Neural cell (in vitro differentiated cells): ENCODE measurements around the gene CRYBA1. TPM values are rescaled to one million over a fixed set of nuclear protein-coding genes. Genes with fewer than 3 reads are reported as not detected.

Experiments used
- H2AFZ ChIP-seq: fragments of 200-600, 300-800 bp; sonication (generic), shearing (Covaris generic); 2 replicates; pipeline ENCODE4 v1.6.0; 2014; ENCODE audit warnings: low read depth, mild to moderate bottlenecking, antibody characterized with exemption, low read length, moderate library complexity
- H3F3A ChIP-seq: fragments of 200-600 bp; shearing (Covaris generic); 2 replicates; pipeline ENCODE4 v1.6.1; 2016; ENCODE audit warnings: mild to moderate bottlenecking, moderate library complexity, mixed read lengths, antibody characterized with exemption, low read length; ENCODE audit not compliant: insufficient read depth, poor library complexity, severe bottlenecking
- H3K27ac ChIP-seq: fragments of 200-600, 300-800 bp; sonication (generic), shearing (Covaris generic); 2 replicates; pipeline ENCODE4 v1.5.1; 2014; ENCODE audit warnings: mild to moderate bottlenecking, low read length, moderate library complexity
- H3K27me3 ChIP-seq: fragments of 300-800, 200-600 bp; sonication (generic), shearing (Covaris generic); 2 replicates; pipeline ENCODE4 v1.6.0; 2014; ENCODE audit warnings: mild to moderate bottlenecking, low read depth, low read length, moderate library complexity; ENCODE audit not compliant: insufficient read depth
- H3K36me3 ChIP-seq: fragments of 300-800, 200-600 bp; sonication (generic), shearing (Covaris generic); 2 replicates; pipeline ENCODE4 v1.5.1; 2014; ENCODE audit warnings: mild to moderate bottlenecking, antibody characterized with exemption, low read length, moderate library complexity; ENCODE audit not compliant: insufficient read depth
- H3K4me2 ChIP-seq: fragments of 300-800, 200-600 bp; sonication (generic), shearing (Covaris generic); 2 replicates; pipeline ENCODE4 v1.6.0; 2014; ENCODE audit warnings: mild to moderate bottlenecking, low read length
- H3K4me3 ChIP-seq: fragments of 300-800, 200-600 bp; sonication (generic), shearing (Covaris generic); 2 replicates; pipeline ENCODE4 v1.5.1; 2014; ENCODE audit warnings: mild to moderate bottlenecking, low read length, moderate library complexity
- H3K79me2 ChIP-seq: fragments of 200-600 bp; shearing (Covaris generic); replicated peaks from 2 replicates; pipeline ENCODE4 v1.6.0; 2014; ENCODE audit warnings: mild to moderate bottlenecking, low read length, moderate library complexity; ENCODE audit not compliant: insufficient read depth
- H3K9ac ChIP-seq: fragments of 300-800, 200-600 bp; sonication (generic), shearing (Covaris generic); 2 replicates; pipeline ENCODE4 v1.6.1; 2016; ENCODE audit warnings: mild to moderate bottlenecking, low read length, mixed read lengths
- H3K9me2 ChIP-seq: fragments of 200-600 bp; shearing (Covaris generic); 2 replicates; pipeline ENCODE4 v1.6.1; 2016; ENCODE audit warnings: mild to moderate bottlenecking, low read length, mixed read lengths; ENCODE audit not compliant: insufficient read depth
- H3K9me3 ChIP-seq: fragments of 200-600, 300-800 bp; sonication (generic), shearing (Covaris generic); 2 replicates; pipeline ENCODE4 v1.6.1; 2016; ENCODE audit warnings: mild to moderate bottlenecking, mixed run types, low read length, moderate library complexity, mixed read lengths
- H4K20me1 ChIP-seq: fragments of 200-600 bp; shearing (Covaris generic); 2 replicates; pipeline ENCODE4 v1.6.1; 2016; ENCODE audit warnings: mild to moderate bottlenecking, mixed run types; ENCODE audit not compliant: insufficient read depth
- EP300 ChIP-seq: fragments of 450-650 bp; conservative IDR thresholded peaks from 2 replicates; pipeline ENCODE4 v1.6.1; 2014; ENCODE audit warnings: antibody characterized with exemption, mild to moderate bottlenecking, moderate library complexity; ENCODE audit not compliant: poor library complexity, severe bottlenecking
- EZH2 ChIP-seq: fragments of 200-600, 300-800 bp; shearing (Covaris generic), sonication (generic); IDR thresholded peaks from 2 replicates; pipeline ENCODE4 v1.6.1; 2014; ENCODE audit warnings: antibody characterized with exemption, low read length, borderline replicate concordance, mild to moderate bottlenecking; ENCODE audit not compliant: insufficient read depth, poor library complexity, severe bottlenecking
- MXI1 ChIP-seq: fragments of 450-650 bp; conservative IDR thresholded peaks from 2 replicates; pipeline ENCODE4 v1.6.1; 2014; ENCODE audit warnings: antibody characterized with exemption, mild to moderate bottlenecking; ENCODE audit not compliant: poor library complexity, severe bottlenecking
- POLR2AphosphoS5 ChIP-seq: IDR thresholded peaks from 2 replicates; pipeline ENCODE4 v1.6.1; 2012
- RAD21 ChIP-seq: fragments of 450-650 bp; conservative IDR thresholded peaks from 2 replicates; pipeline ENCODE4 v1.6.1; 2014; ENCODE audit warnings: antibody characterized with exemption, mild to moderate bottlenecking, moderate library complexity
- SMC3 ChIP-seq: fragments of 450-650 bp; conservative IDR thresholded peaks from 2 replicates; pipeline ENCODE4 v1.6.1; 2014; ENCODE audit warnings: antibody characterized with exemption, mild to moderate bottlenecking, moderate library complexity; ENCODE audit not compliant: poor library complexity
- TAF1 ChIP-seq: IDR thresholded peaks from 2 replicates; pipeline ENCODE4 v1.6.1; 2012; ENCODE audit warnings: low read depth
- polyA plus RNA-seq: library from polyadenylated mRNA; depleted of rRNA; stranded (reverse); fragments of >200 nt; gene quantifications from 2 replicates; pipeline ENCODE4 v1.2.3, GENCODE V29; 2014
- TF ChIP-seq, protein P1 (sequence below): IDR thresholded peaks from 2 replicates; pipeline ENCODE4 v1.6.1; 2012; ENCODE audit warnings: borderline replicate concordance
- TF ChIP-seq, protein P2 (sequence below): fragments of 450-650 bp; IDR thresholded peaks from 2 replicates; pipeline ENCODE4 v1.5.1; 2014; ENCODE audit warnings: antibody characterized with exemption, mild to moderate bottlenecking, moderate library complexity; ENCODE audit not compliant: poor library complexity, severe bottlenecking

The CRYBA1 gene
- polyA plus RNA-seq, 1 donor from 2014 or later: not detected

GRCh38 chr17:29215174-29215573 is 31.5 kb upstream of the CRYBA1 start:
- H3K9me3 ChIP-seq: no peaks in the 10 kb centered on the region
- H3K9ac ChIP-seq: no peak overlapping the region
- H3K4me3 ChIP-seq: no peak overlapping the region
- H3K27ac ChIP-seq: no peak overlapping the region
- TF ChIP-seq, protein P1, sequence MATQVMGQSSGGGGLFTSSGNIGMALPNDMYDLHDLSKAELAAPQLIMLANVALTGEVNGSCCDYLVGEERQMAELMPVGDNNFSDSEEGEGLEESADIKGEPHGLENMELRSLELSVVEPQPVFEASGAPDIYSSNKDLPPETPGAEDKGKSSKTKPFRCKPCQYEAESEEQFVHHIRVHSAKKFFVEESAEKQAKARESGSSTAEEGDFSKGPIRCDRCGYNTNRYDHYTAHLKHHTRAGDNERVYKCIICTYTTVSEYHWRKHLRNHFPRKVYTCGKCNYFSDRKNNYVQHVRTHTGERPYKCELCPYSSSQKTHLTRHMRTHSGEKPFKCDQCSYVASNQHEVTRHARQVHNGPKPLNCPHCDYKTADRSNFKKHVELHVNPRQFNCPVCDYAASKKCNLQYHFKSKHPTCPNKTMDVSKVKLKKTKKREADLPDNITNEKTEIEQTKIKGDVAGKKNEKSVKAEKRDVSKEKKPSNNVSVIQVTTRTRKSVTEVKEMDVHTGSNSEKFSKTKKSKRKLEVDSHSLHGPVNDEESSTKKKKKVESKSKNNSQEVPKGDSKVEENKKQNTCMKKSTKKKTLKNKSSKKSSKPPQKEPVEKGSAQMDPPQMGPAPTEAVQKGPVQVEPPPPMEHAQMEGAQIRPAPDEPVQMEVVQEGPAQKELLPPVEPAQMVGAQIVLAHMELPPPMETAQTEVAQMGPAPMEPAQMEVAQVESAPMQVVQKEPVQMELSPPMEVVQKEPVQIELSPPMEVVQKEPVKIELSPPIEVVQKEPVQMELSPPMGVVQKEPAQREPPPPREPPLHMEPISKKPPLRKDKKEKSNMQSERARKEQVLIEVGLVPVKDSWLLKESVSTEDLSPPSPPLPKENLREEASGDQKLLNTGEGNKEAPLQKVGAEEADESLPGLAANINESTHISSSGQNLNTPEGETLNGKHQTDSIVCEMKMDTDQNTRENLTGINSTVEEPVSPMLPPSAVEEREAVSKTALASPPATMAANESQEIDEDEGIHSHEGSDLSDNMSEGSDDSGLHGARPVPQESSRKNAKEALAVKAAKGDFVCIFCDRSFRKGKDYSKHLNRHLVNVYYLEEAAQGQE: no peak
- TF ChIP-seq RAD21 (no peak), EP300 (no peak), SMC3 (no peak), POLR2AphosphoS5 (no peak), MXI1 (no peak), TAF1 (no peak), EZH2 (no peak)
- TF ChIP-seq, protein P2, sequence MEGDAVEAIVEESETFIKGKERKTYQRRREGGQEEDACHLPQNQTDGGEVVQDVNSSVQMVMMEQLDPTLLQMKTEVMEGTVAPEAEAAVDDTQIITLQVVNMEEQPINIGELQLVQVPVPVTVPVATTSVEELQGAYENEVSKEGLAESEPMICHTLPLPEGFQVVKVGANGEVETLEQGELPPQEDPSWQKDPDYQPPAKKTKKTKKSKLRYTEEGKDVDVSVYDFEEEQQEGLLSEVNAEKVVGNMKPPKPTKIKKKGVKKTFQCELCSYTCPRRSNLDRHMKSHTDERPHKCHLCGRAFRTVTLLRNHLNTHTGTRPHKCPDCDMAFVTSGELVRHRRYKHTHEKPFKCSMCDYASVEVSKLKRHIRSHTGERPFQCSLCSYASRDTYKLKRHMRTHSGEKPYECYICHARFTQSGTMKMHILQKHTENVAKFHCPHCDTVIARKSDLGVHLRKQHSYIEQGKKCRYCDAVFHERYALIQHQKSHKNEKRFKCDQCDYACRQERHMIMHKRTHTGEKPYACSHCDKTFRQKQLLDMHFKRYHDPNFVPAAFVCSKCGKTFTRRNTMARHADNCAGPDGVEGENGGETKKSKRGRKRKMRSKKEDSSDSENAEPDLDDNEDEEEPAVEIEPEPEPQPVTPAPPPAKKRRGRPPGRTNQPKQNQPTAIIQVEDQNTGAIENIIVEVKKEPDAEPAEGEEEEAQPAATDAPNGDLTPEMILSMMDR: no peak
- H2AFZ ChIP-seq: no peak overlapping the region
- no peaks in the 10 kb centered on the region for H3K9me2 ChIP-seq
- no peaks in the 10 kb centered on the region for H3K36me3 ChIP-seq
- H3K27me3 ChIP-seq: no peaks in the 10 kb centered on the region
- H3K79me2 ChIP-seq: no peaks in the 10 kb centered on the region
- no peaks in the 10 kb centered on the region for H3F3A ChIP-seq
- no peak overlapping the region for H3K4me2 ChIP-seq
- no peaks in the 10 kb centered on the region for H4K20me1 ChIP-seq

GRCh38 chr17:29215717-29216116 is 30.9 kb upstream of the CRYBA1 start:
- no peaks in the 10 kb centered on the region for H3K9me3 ChIP-seq
- no peak overlapping the region for H3K4me2 ChIP-seq
- H3K27me3 ChIP-seq: no peaks in the 10 kb centered on the region
- no peaks in the 10 kb centered on the region for H3K79me2 ChIP-seq
- no peak overlapping the region for H3K4me3 ChIP-seq
- H2AFZ ChIP-seq: no peak overlapping the region
- no peaks in the 10 kb centered on the region for H3K36me3 ChIP-seq
- no peaks in the 10 kb centered on the region for H4K20me1 ChIP-seq
- H3K9me2 ChIP-seq: no peaks in the 10 kb centered on the region
- no peak for TF ChIP-seq EZH2
- TF ChIP-seq, protein P2: no peak
- TF ChIP-seq, protein P1: no peak
- TF ChIP-seq TAF1: no peak
- TF ChIP-seq MXI1: no peak
- no peak overlapping the region for H3K9ac ChIP-seq
- H3F3A ChIP-seq: no peaks in the 10 kb centered on the region
- H3K27ac ChIP-seq: no peak overlapping the region
